HCT116 (cell line): ENCODE results near the gene URI1.

ENCODE experiments used
- CTCF ChIP-seq, 3 experiments: fragments of 200-600 bp in 1 of 3; sonication (generic) in 1 of 3; IDR thresholded peaks in 2 of 3; conservative IDR thresholded peaks in 1 of 3; 2 replicates each; pipeline ENCODE4 v1.5.1; 2012 to 2017; ENCODE audit warnings: low read depth in 2 of 3, low read length in 2 of 3, antibody characterized with exemption in 1 of 3, borderline replicate concordance in 1 of 3, control low read depth in 1 of 3, mild to moderate bottlenecking in 1 of 3, mixed read lengths in 1 of 3, mixed run types in 1 of 3, moderate library complexity in 1 of 3; ENCODE audit not compliant: insufficient read depth in 1 of 3
- TCF7L2 ChIP-seq: IDR thresholded peaks from 2 replicates; pipeline ENCODE4 v1.7.0; 2011; ENCODE audit warnings: borderline replicate concordance, inconsistent platforms; ENCODE audit not compliant: insufficient read depth, insufficient read length; ENCODE audit errors: extremely low read depth

GRCh38 chr19:29926801-29927200 is 15.2 kb upstream of the URI1 start:
- no peak for TF ChIP-seq TCF7L2
- no peak for TF ChIP-seq CTCF (IDR thresholded peaks at IDR 0.05 in 2 of 3, conservative IDR thresholded peaks at IDR 0.05 in 1 of 3; ENCODE audit: borderline replicate concordance in 1 of 3, insufficient read depth in 1 of 3, low read depth in 2 of 3, low read length in 2 of 3)
